ENCODE measurements around the gene MACROD2.
A peak's percentile ranks its signal among the peaks of the same experiment; 100 is the strongest.

MACROD2 gene

GRCh38 chr20:15623215-15623614 is 1627.9 kb downstream of the MACROD2 start:
- no peak for DNase-seq (ENCODE audit: low spot score)

- no peak for DNase-seq (ENCODE audit: low spot score)
These were observed 1630.7 kb downstream of the MACROD2 start for GRCh38 chr20:15625981-15626380.

- no peak for DNase-seq (ENCODE audit: low spot score)
These were observed 1631.8 kb downstream of the MACROD2 start for GRCh38 chr20:15627089-15627488.

GRCh38 chr20:15627501-15627903 is 1632.2 kb downstream of the MACROD2 start:
- no peak for DNase-seq (ENCODE audit: low spot score)

- DNase-seq (ENCODE audit: low spot score): no peak
These were observed 1633.6 kb downstream of the MACROD2 start for GRCh38 chr20:15628851-15629353.

- no peak for DNase-seq (ENCODE audit: low spot score)
These were observed 1635.0 kb downstream of the MACROD2 start for GRCh38 chr20:15630360-15630759.

GRCh38 chr20:15632680-15633079 is 1637.4 kb downstream of the MACROD2 start:
- DNase-seq (ENCODE audit: low spot score): no peak

- DNase-seq (ENCODE audit: low spot score): no peak
These were observed 1638.8 kb downstream of the MACROD2 start for GRCh38 chr20:15634102-15634501.

- no peak for DNase-seq (ENCODE audit: low spot score)
These were observed 1642.2 kb downstream of the MACROD2 start for GRCh38 chr20:15637546-15637945.

GRCh38 chr20:15637950-15638754 is 1642.8 kb downstream of the MACROD2 start:
- no peak for DNase-seq (ENCODE audit: low spot score)

GRCh38 chr20:15638816-15639215 is 1643.5 kb downstream of the MACROD2 start:
- no peak for DNase-seq (ENCODE audit: low spot score)

GRCh38 chr20:15639839-15640238 is 1644.5 kb downstream of the MACROD2 start:
- DNase-seq (ENCODE audit: low spot score): no peak

- no peak for DNase-seq (ENCODE audit: low spot score)
These were observed 1646.8 kb downstream of the MACROD2 start for GRCh38 chr20:15642109-15642508.

- no peak for DNase-seq (ENCODE audit: low spot score)
These were observed 1647.4 kb downstream of the MACROD2 start for GRCh38 chr20:15642676-15643075.

GRCh38 chr20:15643713-15644112 is 1648.4 kb downstream of the MACROD2 start:
- DNase-seq (ENCODE audit: low spot score): peak; percentile 40

GRCh38 chr20:15645816-15646215 is 1650.5 kb downstream of the MACROD2 start:
- DNase-seq (ENCODE audit: low spot score): no peak

GRCh38 chr20:15653396-15654207 is 1658.3 kb downstream of the MACROD2 start:
- no peak for DNase-seq (ENCODE audit: low spot score)

GRCh38 chr20:15654208-15654649 is 1658.9 kb downstream of the MACROD2 start:
- DNase-seq (ENCODE audit: low spot score): peak; percentile 74

GRCh38 chr20:15655295-15655874 is 1660.1 kb downstream of the MACROD2 start:
- no peak for DNase-seq (ENCODE audit: low spot score)

GRCh38 chr20:15656124-15656523 is 1660.8 kb downstream of the MACROD2 start:
- DNase-seq (ENCODE audit: low spot score): no peak

- no peak for DNase-seq (ENCODE audit: low spot score)
These were observed 1663.0 kb downstream of the MACROD2 start for GRCh38 chr20:15658295-15658694.

- no peak for DNase-seq (ENCODE audit: low spot score)
These were observed 1677.9 kb downstream of the MACROD2 start for GRCh38 chr20:15673206-15673605.
